Measurements from ENCODE around the gene APBB2.

GRCh38 chr4:40933272-40934053 is 280.9 kb downstream of the APBB2 start:
- TF ChIP-seq ZNF416 (CRISPR knock-in tag; IDR thresholded peaks at IDR 0.05) (no peak), ESRRA (CRISPR knock-in tag; IDR thresholded peaks at IDR 0.05; ENCODE audit: borderline replicate concordance) (no peak), ETV6 (CRISPR knock-in tag; IDR thresholded peaks at IDR 0.05) (no peak), RELA (CRISPR knock-in tag; IDR thresholded peaks at IDR 0.05; ENCODE audit: borderline replicate concordance) (no peak), CTCF (IDR thresholded peaks at IDR 0.05) (no peak), KAT7 (CRISPR knock-in tag; IDR thresholded peaks at IDR 0.05; ENCODE audit: borderline replicate concordance) (no peak), ZNF121 (CRISPR knock-in tag; IDR thresholded peaks at IDR 0.05) (no peak), MAX (CRISPR knock-in tag; IDR thresholded peaks at IDR 0.05) (no peak), ATF3 (CRISPR knock-in tag; conservative IDR thresholded peaks at IDR 0.05) (no peak), FOXP1 (CRISPR knock-in tag; IDR thresholded peaks at IDR 0.05; ENCODE audit: borderline replicate concordance) (no peak)
